Measurements from ENCODE around the gene SLCO4A1.

Gene SLCO4A1

DNA sequence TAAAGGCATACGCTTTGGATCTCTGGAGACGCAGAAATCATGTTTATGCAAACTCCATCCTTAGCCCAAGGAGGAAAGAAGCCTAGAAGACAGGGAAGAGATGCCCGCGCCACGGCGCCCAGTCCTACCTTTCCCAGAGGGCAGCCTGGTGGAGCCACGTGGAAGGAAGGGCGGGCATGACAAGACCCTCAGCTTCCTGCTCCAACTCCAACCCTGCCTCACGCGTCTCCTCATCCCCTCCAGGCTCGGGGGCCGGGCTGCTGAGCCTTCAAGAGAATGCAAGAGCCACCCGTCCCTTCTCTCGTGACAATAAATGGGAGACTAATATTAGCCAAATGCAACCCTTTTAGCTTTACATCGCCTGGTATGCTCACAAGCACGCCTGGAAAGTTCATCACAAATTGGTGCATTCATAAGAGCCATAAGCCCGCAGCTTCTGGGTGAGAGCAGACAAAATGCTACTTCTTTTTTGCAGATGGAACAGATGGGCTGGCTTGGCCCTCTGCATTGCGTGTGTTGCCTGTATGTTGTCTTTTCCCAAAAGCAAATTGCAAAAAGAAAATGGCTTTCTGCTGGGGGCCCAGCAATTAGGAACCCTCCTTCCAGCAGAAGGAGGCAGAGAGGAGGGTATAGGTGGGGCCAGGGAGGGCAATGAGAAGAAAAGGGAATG lies 58.1 kb downstream of the SLCO4A1 start:
- no peaks in the 10 kb centered on the region for H3K79me2 ChIP-seq
- H3K27me3 ChIP-seq (ENCODE audit: control insufficient read depth, insufficient read depth, low read length), result no peaks in the 10 kb centered on the region
- no peaks in the 10 kb centered on the region for H3K9me3 ChIP-seq (ENCODE audit: control insufficient read depth, low read length)

GRCh38 chr20:62701161-62702012 lies 59.1 kb downstream of the SLCO4A1 start:
- no peaks in the 10 kb centered on the region for H3K79me2 ChIP-seq
- H3K27ac ChIP-seq, result no peak overlapping the region
- H3K4me2 ChIP-seq (ENCODE audit: low read length), result no peak overlapping the region

More for the DNA sequence above, 58.1 kb downstream of the SLCO4A1 start:
- Histone ChIP-seq H3K9ac (no peak overlapping the region), H3K4me3 (ENCODE audit: low read depth, low read length) (no peak overlapping the region), H3K36me3 (ENCODE audit: control insufficient read depth, insufficient read depth, low read length) (no peaks in the 10 kb centered on the region), H3K4me1 (no peaks in the 10 kb centered on the region), H2AFZ (no peak overlapping the region), H3K27ac (no peak overlapping the region), H3K4me2 (ENCODE audit: low read length) (no peak overlapping the region)
- TF ChIP-seq, protein P1, sequence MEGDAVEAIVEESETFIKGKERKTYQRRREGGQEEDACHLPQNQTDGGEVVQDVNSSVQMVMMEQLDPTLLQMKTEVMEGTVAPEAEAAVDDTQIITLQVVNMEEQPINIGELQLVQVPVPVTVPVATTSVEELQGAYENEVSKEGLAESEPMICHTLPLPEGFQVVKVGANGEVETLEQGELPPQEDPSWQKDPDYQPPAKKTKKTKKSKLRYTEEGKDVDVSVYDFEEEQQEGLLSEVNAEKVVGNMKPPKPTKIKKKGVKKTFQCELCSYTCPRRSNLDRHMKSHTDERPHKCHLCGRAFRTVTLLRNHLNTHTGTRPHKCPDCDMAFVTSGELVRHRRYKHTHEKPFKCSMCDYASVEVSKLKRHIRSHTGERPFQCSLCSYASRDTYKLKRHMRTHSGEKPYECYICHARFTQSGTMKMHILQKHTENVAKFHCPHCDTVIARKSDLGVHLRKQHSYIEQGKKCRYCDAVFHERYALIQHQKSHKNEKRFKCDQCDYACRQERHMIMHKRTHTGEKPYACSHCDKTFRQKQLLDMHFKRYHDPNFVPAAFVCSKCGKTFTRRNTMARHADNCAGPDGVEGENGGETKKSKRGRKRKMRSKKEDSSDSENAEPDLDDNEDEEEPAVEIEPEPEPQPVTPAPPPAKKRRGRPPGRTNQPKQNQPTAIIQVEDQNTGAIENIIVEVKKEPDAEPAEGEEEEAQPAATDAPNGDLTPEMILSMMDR (IDR thresholded peaks at IDR 0.05), result no peak

GRCh38 chr20:62702013-62702300 lies 59.7 kb downstream of the SLCO4A1 start:
- H3K36me3 ChIP-seq (ENCODE audit: control insufficient read depth, insufficient read depth, low read length), result no peaks in the 10 kb centered on the region
- H3K9ac ChIP-seq, result no peak overlapping the region
- TF ChIP-seq, protein P1 (IDR thresholded peaks at IDR 0.05), result no peak
- H3K4me2 ChIP-seq (ENCODE audit: low read length), result no peak overlapping the region
- H2AFZ ChIP-seq, result no peak overlapping the region
- H3K27ac ChIP-seq, result no peak overlapping the region
- no peaks in the 10 kb centered on the region for H3K9me3 ChIP-seq (ENCODE audit: control insufficient read depth, low read length)
- H3K27me3 ChIP-seq (ENCODE audit: control insufficient read depth, insufficient read depth, low read length), result no peaks in the 10 kb centered on the region
- H3K4me1 ChIP-seq, result no peaks in the 10 kb centered on the region
- no peaks in the 10 kb centered on the region for H3K79me2 ChIP-seq
- H3K4me3 ChIP-seq (ENCODE audit: low read depth, low read length), result no peak overlapping the region

More at GRCh38 chr20:62701161-62702012, 59.1 kb downstream of the SLCO4A1 start:
- H3K4me3 ChIP-seq (ENCODE audit: low read depth, low read length), result no peak overlapping the region
- no peaks in the 10 kb centered on the region for H3K36me3 ChIP-seq (ENCODE audit: control insufficient read depth, insufficient read depth, low read length)
- H3K9ac ChIP-seq, result no peak overlapping the region
- no peaks in the 10 kb centered on the region for H3K27me3 ChIP-seq (ENCODE audit: control insufficient read depth, insufficient read depth, low read length)
- TF ChIP-seq, protein P1 (IDR thresholded peaks at IDR 0.05), result no peak
- H3K9me3 ChIP-seq (ENCODE audit: control insufficient read depth, low read length), result no peaks in the 10 kb centered on the region
- H2AFZ ChIP-seq, result no peak overlapping the region
- no peaks in the 10 kb centered on the region for H3K4me1 ChIP-seq

- no peak overlapping the region for H3K9ac ChIP-seq
- no peak overlapping the region for H3K4me2 ChIP-seq (ENCODE audit: low read length)
- H3K79me2 ChIP-seq, result no peaks in the 10 kb centered on the region
- no peaks in the 10 kb centered on the region for H3K4me1 ChIP-seq
- TF ChIP-seq, protein P1 (IDR thresholded peaks at IDR 0.05), result no peak
- H3K9me3 ChIP-seq (ENCODE audit: control insufficient read depth, low read length), result no peaks in the 10 kb centered on the region
- no peak overlapping the region for H3K27ac ChIP-seq
- no peaks in the 10 kb centered on the region for H3K27me3 ChIP-seq (ENCODE audit: control insufficient read depth, insufficient read depth, low read length)
- H2AFZ ChIP-seq, result no peak overlapping the region
- no peak overlapping the region for H3K4me3 ChIP-seq (ENCODE audit: low read depth, low read length)
- H3K36me3 ChIP-seq (ENCODE audit: control insufficient read depth, insufficient read depth, low read length), result no peaks in the 10 kb centered on the region
These were observed 60.9 kb downstream of the SLCO4A1 start for GRCh38 chr20:62702895-62703852.
